Measurements from ENCODE around the gene PIMREG.

The PIMREG gene

DNA sequence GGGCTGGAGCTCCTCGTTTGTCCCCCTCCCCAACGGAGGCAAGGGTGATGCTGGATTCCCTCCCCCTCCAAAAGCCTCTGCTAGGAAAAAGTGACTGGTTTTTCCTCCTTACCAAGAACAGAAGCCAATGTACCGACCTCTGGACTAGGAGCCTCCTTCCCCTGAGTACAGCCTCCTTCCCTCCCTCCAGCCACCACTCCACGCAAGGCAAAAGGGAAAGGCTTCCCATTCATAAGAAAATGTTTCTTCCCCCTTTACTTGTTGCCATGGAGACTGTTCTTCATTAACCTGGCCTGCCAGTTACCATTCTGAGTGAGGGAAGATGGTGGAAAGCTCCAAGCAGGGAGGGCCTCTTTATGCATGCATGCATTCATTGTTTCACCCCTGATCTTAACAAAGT is 4.3 kb upstream of the PIMREG start:
- no peak overlapping the region for H2AFZ ChIP-seq (ENCODE audit: low read depth, low read length, severe bottlenecking)
- H3K4me2 ChIP-seq (ENCODE audit: low read depth, low read length, poor library complexity, severe bottlenecking): no peak overlapping the region
- TF ChIP-seq CTCF (IDR thresholded peaks at IDR 0.05; ENCODE audit: insufficient read depth, low read length, poor library complexity, severe bottlenecking) (no peak), EZH2phosphoT487 (conservative IDR thresholded peaks at IDR 0.05; ENCODE audit: low read length) (no peak)
- no peak overlapping the region for H3K9ac ChIP-seq (ENCODE audit: low read length)
- no peaks in the 10 kb centered on the region for H3F3A ChIP-seq (ENCODE audit: insufficient read depth)
- H3K36me3 ChIP-seq (ENCODE audit: low read length): no peaks in the 10 kb centered on the region
- no peaks in the 10 kb centered on the region for H4K20me1 ChIP-seq (ENCODE audit: low read depth, low read length)
- no peaks in the 10 kb centered on the region for H3K9me2 ChIP-seq (replicated peaks; ENCODE audit: insufficient read depth, low read length)
- H3K4me3 ChIP-seq (ENCODE audit: insufficient read depth, low read length, poor library complexity, severe bottlenecking): no peak overlapping the region
- no peaks in the 10 kb centered on the region for H3K9me3 ChIP-seq (ENCODE audit: insufficient read depth, low read length)
- no peaks in the 10 kb centered on the region for H3K79me2 ChIP-seq (ENCODE audit: insufficient read depth, low read length)
- H3K27ac ChIP-seq (ENCODE audit: low read depth, low read length): no peak overlapping the region
- no peaks in the 10 kb centered on the region for H3K27me3 ChIP-seq (ENCODE audit: low read length)

DNA sequence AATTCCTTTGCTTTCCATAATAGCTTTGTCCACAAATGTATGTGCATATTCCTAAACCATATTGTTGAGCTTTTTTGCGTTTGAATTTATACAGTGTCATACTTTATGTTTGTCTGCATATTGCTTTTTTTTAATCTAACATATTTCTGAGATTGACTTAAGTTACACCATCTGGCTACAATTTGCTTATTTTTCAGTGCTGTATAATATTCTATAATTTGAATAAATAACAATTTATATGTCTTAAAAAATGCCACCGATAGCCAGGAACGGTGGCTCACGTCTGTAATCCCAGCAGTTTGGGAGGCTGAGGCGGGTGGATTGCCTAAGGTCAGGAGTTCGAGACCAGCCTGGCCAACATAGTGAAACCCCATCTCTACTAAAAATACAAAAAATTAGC is 1.5 kb upstream of the PIMREG start:
- Histone ChIP-seq H3K27me3 (ENCODE audit: low read length) (no peaks in the 10 kb centered on the region), H3K9me2 (replicated peaks; ENCODE audit: insufficient read depth, low read length) (no peaks in the 10 kb centered on the region), H3F3A (ENCODE audit: insufficient read depth) (no peaks in the 10 kb centered on the region), H3K27ac (ENCODE audit: low read depth, low read length) (no peak overlapping the region), H3K36me3 (ENCODE audit: low read length) (no peaks in the 10 kb centered on the region), H3K9me3 (ENCODE audit: insufficient read depth, low read length) (no peaks in the 10 kb centered on the region), H3K4me2 (ENCODE audit: low read depth, low read length, poor library complexity, severe bottlenecking) (no peak overlapping the region), H3K9ac (ENCODE audit: low read length) (no peak overlapping the region), H3K79me2 (ENCODE audit: insufficient read depth, low read length) (no peaks in the 10 kb centered on the region), H2AFZ (ENCODE audit: low read depth, low read length, severe bottlenecking) (no peak overlapping the region), H4K20me1 (ENCODE audit: low read depth, low read length) (no peaks in the 10 kb centered on the region), H3K4me3 (ENCODE audit: insufficient read depth, low read length, poor library complexity, severe bottlenecking) (no peak overlapping the region)
- no peak for TF ChIP-seq EZH2phosphoT487 (conservative IDR thresholded peaks at IDR 0.05; ENCODE audit: low read length)
- no peak for TF ChIP-seq CTCF (IDR thresholded peaks at IDR 0.05; ENCODE audit: insufficient read depth, low read length, poor library complexity, severe bottlenecking)

GRCh38 chr17:6444571-6445335 is 498 bp downstream of the PIMREG start:
- no peaks in the 10 kb centered on the region for H3F3A ChIP-seq (ENCODE audit: insufficient read depth)
- TF ChIP-seq EZH2phosphoT487 (conservative IDR thresholded peaks at IDR 0.05; ENCODE audit: low read length): no peak
- TF ChIP-seq CTCF (IDR thresholded peaks at IDR 0.05; ENCODE audit: insufficient read depth, low read length, poor library complexity, severe bottlenecking): no peak
- no peaks in the 10 kb centered on the region for H3K9me2 ChIP-seq (replicated peaks; ENCODE audit: insufficient read depth, low read length)
- H3K27ac ChIP-seq (ENCODE audit: low read depth, low read length): no peak overlapping the region
- no peaks in the 10 kb centered on the region for H3K9me3 ChIP-seq (ENCODE audit: insufficient read depth, low read length)
- H3K79me2 ChIP-seq (ENCODE audit: insufficient read depth, low read length): no peaks in the 10 kb centered on the region
- H3K36me3 ChIP-seq (ENCODE audit: low read length): no peaks in the 10 kb centered on the region
- H3K4me3 ChIP-seq (ENCODE audit: insufficient read depth, low read length, poor library complexity, severe bottlenecking): no peak overlapping the region
- H3K27me3 ChIP-seq (ENCODE audit: low read length): no peaks in the 10 kb centered on the region; the same call in 1 of the 2 replicates
- H2AFZ ChIP-seq (ENCODE audit: low read depth, low read length, severe bottlenecking): no peak overlapping the region
- no peaks in the 10 kb centered on the region for H4K20me1 ChIP-seq (ENCODE audit: low read depth, low read length)
- no peak overlapping the region for H3K4me2 ChIP-seq (ENCODE audit: low read depth, low read length, poor library complexity, severe bottlenecking)
- H3K9ac ChIP-seq (ENCODE audit: low read length): no peak overlapping the region

Data from SU-DHL-6 (cell line).